ENCODE results near the gene SETBP1. TPM values are rescaled to one million over a fixed set of nuclear protein-coding genes. Genes with fewer than 3 reads are reported as not detected.

SETBP1 gene
- total and polyA plus RNA-seq, 3 experiments from 2014 or later = 0.22 to 14.1 (median 13.9) TPM

GRCh38 chr18:44700652-44701051, 20.0 kb downstream of the SETBP1 start:
- H3K4me3 Mint-ChIP-seq = no peak overlapping the region
- H3K36me3 Mint-ChIP-seq = peaks cover 0 to 2% (median 0%) of the 10 kb centered on the region in 3 donors
- ChIA-PET POLR2A (no interaction called here), CTCF (no interaction called here)
- Histone ChIP-seq H3K27me3 (ENCODE audit: insufficient read depth, low read length, poor library complexity, severe bottlenecking) (no peaks in the 10 kb centered on the region), H3K9me3 (ENCODE audit: low read length) (no peaks in the 10 kb centered on the region), H3K27ac (ENCODE audit: low read depth, low read length) (no peak overlapping the region), H3K4me1 (ENCODE audit: insufficient read depth, low read length) (peaks cover 7% of the 10 kb centered on the region), H3K36me3 (ENCODE audit: insufficient read depth, low read length) (no peaks in the 10 kb centered on the region), H3K4me3 (ENCODE audit: low read length) (no peak overlapping the region)
- H3K27ac Mint-ChIP-seq = peak overlapping the region in 3 of 8 donors; percentile 66 to 83 (median 72)
- no peaks in the 10 kb centered on the region for H3K9me3 Mint-ChIP-seq
- peak in 3 of 5 donors; percentile 24 to 58 (median 29) for DNase-seq
- H3K27me3 Mint-ChIP-seq = no peaks in the 10 kb centered on the region
- peaks cover 4 to 15% (median 13%) of the 10 kb centered on the region in 3 donors for H3K4me1 Mint-ChIP-seq

GRCh38 chr18:44701227-44701626, 20.5 kb downstream of the SETBP1 start:
- Histone ChIP-seq H3K27ac (ENCODE audit: low read depth, low read length) (no peak overlapping the region), H3K4me3 (ENCODE audit: low read length) (no peak overlapping the region), H3K9me3 (ENCODE audit: low read length) (no peaks in the 10 kb centered on the region), H3K36me3 (ENCODE audit: insufficient read depth, low read length) (no peaks in the 10 kb centered on the region), H3K27me3 (ENCODE audit: insufficient read depth, low read length, poor library complexity, severe bottlenecking) (no peaks in the 10 kb centered on the region), H3K4me1 (ENCODE audit: insufficient read depth, low read length) (peaks cover 7% of the 10 kb centered on the region)
- CTCF ChIA-PET = no interaction called here
- no peak for DNase-seq
- Mint-ChIP-seq H3K27ac (peak overlapping the region in 4 of 8 donors; percentile 6 to 72 (median 69)), H3K27me3 (no peaks in the 10 kb centered on the region), H3K9me3 (no peaks in the 10 kb centered on the region), H3K4me1 (peaks cover 4 to 15% (median 13%) of the 10 kb centered on the region in 3 donors), H3K36me3 (peaks cover 0 to 2% (median 0%) of the 10 kb centered on the region in 3 donors), H3K4me3 (no peak overlapping the region)
- POLR2A ChIA-PET = no interaction called here

GRCh38 chr18:44702594-44702993, 21.9 kb downstream of the SETBP1 start:
- POLR2A ChIA-PET = no interaction called here
- Mint-ChIP-seq H3K27ac (no peak overlapping the region), H3K4me3 (no peak overlapping the region)

GRCh38 chr18:44704135-44704789, 23.6 kb downstream of the SETBP1 start:
- Histone ChIP-seq H3K36me3 (ENCODE audit: insufficient read depth, low read length) (no peaks in the 10 kb centered on the region), H3K4me1 (ENCODE audit: insufficient read depth, low read length) (peaks cover 7% of the 10 kb centered on the region), H3K27me3 (ENCODE audit: insufficient read depth, low read length, poor library complexity, severe bottlenecking) (no peaks in the 10 kb centered on the region), H3K27ac (ENCODE audit: low read depth, low read length) (no peak overlapping the region), H3K9me3 (ENCODE audit: low read length) (no peaks in the 10 kb centered on the region), H3K4me3 (ENCODE audit: low read length) (no peak overlapping the region)
- Mint-ChIP-seq H3K4me3 (no peak overlapping the region), H3K9me3 (no peaks in the 10 kb centered on the region), H3K4me1 (peaks cover 4 to 13% (median 6%) of the 10 kb centered on the region in 3 donors), H3K36me3 (peaks cover 0 to 4% (median 0%) of the 10 kb centered on the region in 3 donors), H3K27ac (no peak overlapping the region), H3K27me3 (peaks cover 0 to 1% of the 10 kb centered on the region in 2 donors)
- ChIA-PET POLR2A (no interaction called here), CTCF (no interaction called here)
- no peak for DNase-seq

More at GRCh38 chr18:44702594-44702993, 21.9 kb downstream of the SETBP1 start:
- Mint-ChIP-seq H3K27me3 (no peaks in the 10 kb centered on the region), H3K4me1 (peaks cover 4 to 15% (median 13%) of the 10 kb centered on the region in 3 donors), H3K9me3 (no peaks in the 10 kb centered on the region), H3K36me3 (peaks cover 0 to 4% (median 0%) of the 10 kb centered on the region in 3 donors)
- no peaks in the 10 kb centered on the region for H3K9me3 ChIP-seq (ENCODE audit: low read length)
- no peak for DNase-seq
- H3K4me3 ChIP-seq (ENCODE audit: low read length) = no peak overlapping the region
- no peak overlapping the region for H3K27ac ChIP-seq (ENCODE audit: low read depth, low read length)
- H3K27me3 ChIP-seq (ENCODE audit: insufficient read depth, low read length, poor library complexity, severe bottlenecking) = no peaks in the 10 kb centered on the region
- peaks cover 7% of the 10 kb centered on the region for H3K4me1 ChIP-seq (ENCODE audit: insufficient read depth, low read length)
- CTCF ChIA-PET = no interaction called here
- H3K36me3 ChIP-seq (ENCODE audit: insufficient read depth, low read length) = no peaks in the 10 kb centered on the region

- Mint-ChIP-seq H3K4me1 (peaks cover 8 to 19% (median 15%) of the 10 kb centered on the region in 3 donors), H3K9me3 (no peaks in the 10 kb centered on the region), H3K27me3 (peaks cover 0 to 2% of the 10 kb centered on the region in 2 donors), H3K27ac (peak overlapping the region in 2 of 8 donors; percentile 53 to 54), H3K4me3 (no peak overlapping the region), H3K36me3 (peaks cover 0 to 4% (median 0%) of the 10 kb centered on the region in 3 donors)
- no peak for DNase-seq
- peaks cover 7% of the 10 kb centered on the region for H3K4me1 ChIP-seq (ENCODE audit: insufficient read depth, low read length)
- no peaks in the 10 kb centered on the region for H3K36me3 ChIP-seq (ENCODE audit: insufficient read depth, low read length)
- POLR2A ChIA-PET = no interaction called here
- H3K27me3 ChIP-seq (ENCODE audit: insufficient read depth, low read length, poor library complexity, severe bottlenecking) = no peaks in the 10 kb centered on the region
- CTCF ChIA-PET = no interaction called here
- H3K4me3 ChIP-seq (ENCODE audit: low read length) = no peak overlapping the region
- no peaks in the 10 kb centered on the region for H3K9me3 ChIP-seq (ENCODE audit: low read length)
- no peak overlapping the region for H3K27ac ChIP-seq (ENCODE audit: low read depth, low read length)
Measured at GRCh38 chr18:44705075-44705675, 24.5 kb downstream of the SETBP1 start.

GRCh38 chr18:44708451-44709083, 27.9 kb downstream of the SETBP1 start:
- Mint-ChIP-seq H3K27me3 (peaks cover 0 to 2% of the 10 kb centered on the region in 2 donors), H3K4me1 (peaks cover 14 to 23% (median 15%) of the 10 kb centered on the region in 3 donors), H3K9me3 (no peaks in the 10 kb centered on the region), H3K4me3 (no peak overlapping the region), H3K27ac (peak overlapping the region in 1 of 8 donors; percentile 91), H3K36me3 (peaks cover 0 to 10% (median 2%) of the 10 kb centered on the region in 3 donors)
- no peak overlapping the region for H3K4me3 ChIP-seq (ENCODE audit: low read length)
- DNase-seq = no peak
- no peaks in the 10 kb centered on the region for H3K4me1 ChIP-seq (ENCODE audit: insufficient read depth, low read length)
- H3K27me3 ChIP-seq (ENCODE audit: insufficient read depth, low read length, poor library complexity, severe bottlenecking) = no peaks in the 10 kb centered on the region
- H3K27ac ChIP-seq (ENCODE audit: low read depth, low read length) = no peak overlapping the region
- ChIA-PET CTCF (no interaction called here), POLR2A (no interaction called here)
- H3K36me3 ChIP-seq (ENCODE audit: insufficient read depth, low read length) = no peaks in the 10 kb centered on the region
- no peaks in the 10 kb centered on the region for H3K9me3 ChIP-seq (ENCODE audit: low read length)

GRCh38 chr18:44709307-44710126, 28.8 kb downstream of the SETBP1 start:
- H3K9me3 ChIP-seq (ENCODE audit: low read length) = no peaks in the 10 kb centered on the region
- no peak for DNase-seq
- Mint-ChIP-seq H3K4me3 (peak overlapping the region in 3 of 7 donors; percentile 8 to 30 (median 15)), H3K36me3 (peaks cover 0 to 13% (median 2%) of the 10 kb centered on the region in 3 donors), H3K27me3 (peaks cover 0 to 2% of the 10 kb centered on the region in 2 donors), H3K4me1 (peaks cover 14 to 23% (median 15%) of the 10 kb centered on the region in 3 donors), H3K27ac (peak overlapping the region in 3 of 8 donors; percentile 8 to 31 (median 21)), H3K9me3 (no peaks in the 10 kb centered on the region)
- no peak overlapping the region for H3K4me3 ChIP-seq (ENCODE audit: low read length)
- no peaks in the 10 kb centered on the region for H3K27me3 ChIP-seq (ENCODE audit: insufficient read depth, low read length, poor library complexity, severe bottlenecking)
- ChIA-PET POLR2A (no interaction called here), CTCF (interaction anchor here (0.6 to 1.0 kb wide), 2 partner anchors 9 to 30 kb away, joined by 3 to 4 read pairs; no protein-coding TSS in a partner anchor)
- H3K27ac ChIP-seq (ENCODE audit: low read depth, low read length) = no peak overlapping the region
- no peaks in the 10 kb centered on the region for H3K36me3 ChIP-seq (ENCODE audit: insufficient read depth, low read length)
- H3K4me1 ChIP-seq (ENCODE audit: insufficient read depth, low read length) = no peaks in the 10 kb centered on the region
